HG03095 (cell line): ENCODE results near the gene GALNTL6.

Experiments
- ATAC-seq: cut with Tn5 transposase; IDR thresholded peaks from one replicate; pipeline ENCODE4 v1.9.1; 2021; ENCODE audit warnings: moderate library complexity; ENCODE audit not compliant: unreplicated experiment

GALNTL6 gene

DNA sequence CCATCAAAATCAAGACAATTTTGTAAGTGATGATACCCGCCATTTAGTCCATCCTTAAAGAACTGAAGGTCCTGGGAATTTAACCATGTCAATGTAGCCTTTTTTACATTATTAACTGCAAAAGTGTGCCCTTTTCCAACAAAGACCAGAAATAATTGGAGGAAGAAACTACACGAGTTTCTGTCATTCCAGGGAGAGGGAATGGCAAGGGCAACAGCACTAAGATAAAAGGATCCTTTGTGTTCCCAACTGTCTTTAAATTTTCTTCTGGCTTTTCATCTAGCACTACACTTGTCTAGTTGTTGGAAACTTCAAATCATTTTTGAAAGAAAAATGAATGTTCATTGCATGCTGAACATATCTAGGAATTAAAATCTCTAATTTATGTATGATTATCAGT is 286.2 kb downstream of the GALNTL6 start:
- ATAC-seq, result no peak

DNA sequence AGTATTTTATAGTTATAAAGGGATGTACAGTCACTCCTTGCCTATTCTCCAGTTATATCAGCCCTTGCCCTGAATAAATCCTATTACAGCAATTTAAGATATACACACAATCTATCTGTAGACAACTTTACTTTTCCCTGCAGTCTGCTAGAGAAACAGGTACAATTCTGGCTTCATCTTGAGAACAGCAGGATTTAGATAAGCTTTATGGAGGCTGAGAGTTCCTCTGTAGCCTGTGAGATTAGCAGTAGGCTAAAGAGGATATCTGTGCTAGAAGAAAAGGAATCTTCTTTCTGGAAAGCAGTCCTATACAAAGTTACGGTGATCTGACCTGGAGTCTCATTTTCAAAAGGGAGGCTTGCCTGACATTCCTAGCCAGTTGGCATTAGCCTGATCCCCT is 290.3 kb downstream of the GALNTL6 start:
- ATAC-seq, result no peak

- ATAC-seq, result no peak
Observed at GRCh38 chr4:172104539-172104938, 291.3 kb downstream of the GALNTL6 start.

DNA sequence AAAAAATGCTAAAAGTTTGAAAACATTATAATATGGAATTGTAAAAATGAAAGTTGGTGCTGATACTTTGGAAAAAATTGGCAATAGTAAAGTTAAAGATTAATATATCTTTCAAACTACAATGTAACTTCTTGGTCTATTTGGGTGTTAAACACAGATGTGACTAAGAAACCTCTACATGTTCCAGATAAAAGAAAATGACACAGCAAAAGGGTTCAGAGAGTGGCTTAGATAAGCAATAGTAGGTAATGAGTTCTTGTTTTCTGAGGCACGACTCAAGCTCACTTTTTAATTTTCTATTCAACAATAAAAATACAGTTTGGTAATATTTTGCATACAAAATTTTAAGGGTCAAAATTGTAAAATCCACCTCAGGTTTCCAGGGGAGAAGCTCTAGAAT is 292.7 kb downstream of the GALNTL6 start:
- no peak for ATAC-seq

- no peak for ATAC-seq
Observed at GRCh38 chr4:172109466-172109865, 296.3 kb downstream of the GALNTL6 start.

GRCh38 chr4:172124656-172125308 is 311.6 kb downstream of the GALNTL6 start:
- no peak for ATAC-seq

DNA sequence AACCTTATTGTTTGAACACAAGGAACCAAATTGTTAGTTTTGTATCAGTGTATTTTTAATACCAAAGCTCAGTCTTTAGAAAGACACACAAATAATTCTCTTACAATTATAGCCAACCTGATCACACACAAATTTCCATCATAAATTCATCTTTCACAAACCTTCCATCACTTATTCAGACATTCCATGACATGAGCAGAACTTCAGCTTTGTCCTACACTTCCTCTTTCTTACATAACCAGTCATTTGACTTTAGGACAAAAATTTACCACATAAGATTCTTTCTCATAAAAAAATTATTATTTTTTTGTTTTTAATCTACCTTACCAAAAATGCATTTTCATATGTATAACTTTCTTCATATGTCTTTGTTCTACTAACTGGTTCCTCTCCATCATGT is 312.2 kb downstream of the GALNTL6 start:
- no peak for ATAC-seq

GRCh38 chr4:172127168-172127567 is 314.0 kb downstream of the GALNTL6 start:
- no peak for ATAC-seq

DNA sequence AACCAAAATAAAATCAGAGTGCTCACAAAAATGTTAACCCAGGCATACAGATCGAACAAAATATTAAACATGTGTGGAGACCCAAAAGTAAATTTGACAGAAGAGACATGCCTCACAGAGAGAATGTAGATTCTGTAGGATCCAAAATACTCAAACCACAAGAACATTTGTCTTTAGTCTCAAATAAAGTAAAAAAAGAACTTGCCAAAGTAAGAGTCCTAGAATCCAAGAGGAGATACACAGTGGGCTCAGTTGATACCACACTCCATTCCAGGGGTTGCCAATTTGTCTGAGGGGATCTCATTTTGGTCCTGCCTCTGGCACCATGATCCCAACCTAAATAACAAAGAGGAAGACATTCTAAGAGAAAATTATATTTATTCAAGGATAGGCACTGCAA is 316.4 kb downstream of the GALNTL6 start:
- no peak for ATAC-seq

DNA sequence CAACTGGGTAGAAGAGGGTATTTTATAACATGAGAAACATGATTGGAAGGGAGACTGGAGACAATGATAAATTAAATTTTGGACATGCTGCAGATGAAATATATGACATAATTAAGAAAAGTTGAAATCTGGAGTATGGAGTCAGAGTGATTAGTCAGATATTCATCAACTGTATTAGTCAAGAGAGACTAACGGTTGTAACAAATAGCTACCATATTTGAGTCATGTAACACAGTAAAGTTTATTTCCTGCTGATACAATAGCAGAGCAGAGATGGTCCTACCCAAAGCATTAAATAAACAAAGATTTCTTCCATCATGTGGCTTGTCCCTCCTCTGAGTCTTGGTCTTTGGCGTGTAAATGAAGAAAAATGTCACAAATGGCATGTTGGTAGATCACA is 321.3 kb downstream of the GALNTL6 start:
- no peak for ATAC-seq

DNA sequence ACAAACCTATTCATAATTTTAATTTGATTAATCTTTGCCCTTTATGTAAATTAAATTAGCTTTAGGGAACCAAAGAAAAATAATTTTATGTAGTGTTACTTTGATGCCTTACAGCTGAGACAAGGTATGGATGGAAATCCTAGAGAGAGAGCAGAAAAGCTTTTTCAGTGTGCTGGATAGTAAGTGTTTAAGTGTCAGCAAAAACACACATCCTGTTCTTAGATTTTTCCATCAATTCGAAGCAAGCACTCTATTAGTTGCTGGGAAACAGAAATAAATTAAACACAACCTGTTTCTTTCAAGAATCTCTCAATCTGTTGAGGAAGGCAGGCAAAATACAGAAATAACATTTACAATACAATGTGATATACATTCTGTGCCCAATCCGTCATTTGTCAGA is 327.8 kb downstream of the GALNTL6 start:
- no peak for ATAC-seq

DNA sequence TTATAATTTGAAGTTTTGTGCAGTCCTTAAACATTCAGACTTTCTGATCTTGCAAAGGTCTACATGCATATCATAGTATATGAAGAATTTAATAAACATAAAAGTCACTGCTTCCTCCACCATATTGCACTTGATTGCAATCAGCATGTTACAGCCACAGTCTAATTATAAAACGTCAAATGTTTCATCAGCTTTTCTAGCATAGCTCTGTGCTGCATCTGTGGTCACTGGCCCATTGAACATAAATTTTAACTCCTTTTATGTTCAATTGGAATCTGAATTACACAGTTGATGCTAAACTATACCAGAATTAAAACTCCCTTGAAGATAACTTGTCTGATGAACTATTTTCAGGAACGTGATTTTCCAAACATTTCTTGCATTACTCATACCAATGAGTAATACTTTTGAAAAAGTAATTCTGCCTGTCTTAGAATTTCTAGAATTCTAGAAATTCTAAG is 329.1 kb downstream of the GALNTL6 start:
- no peak for ATAC-seq

- no peak for ATAC-seq
Observed at GRCh38 chr4:172143605-172144314, 330.6 kb downstream of the GALNTL6 start.

GRCh38 chr4:172147687-172148086 is 334.5 kb downstream of the GALNTL6 start:
- ATAC-seq, result no peak

GRCh38 chr4:172149329-172149728 is 336.1 kb downstream of the GALNTL6 start:
- ATAC-seq, result no peak

GRCh38 chr4:172152284-172152683 is 339.1 kb downstream of the GALNTL6 start:
- ATAC-seq, result no peak

- no peak for ATAC-seq
Observed at GRCh38 chr4:172153719-172154118, 340.5 kb downstream of the GALNTL6 start.

GRCh38 chr4:172155838-172156345 is 342.7 kb downstream of the GALNTL6 start:
- ATAC-seq, result no peak

DNA sequence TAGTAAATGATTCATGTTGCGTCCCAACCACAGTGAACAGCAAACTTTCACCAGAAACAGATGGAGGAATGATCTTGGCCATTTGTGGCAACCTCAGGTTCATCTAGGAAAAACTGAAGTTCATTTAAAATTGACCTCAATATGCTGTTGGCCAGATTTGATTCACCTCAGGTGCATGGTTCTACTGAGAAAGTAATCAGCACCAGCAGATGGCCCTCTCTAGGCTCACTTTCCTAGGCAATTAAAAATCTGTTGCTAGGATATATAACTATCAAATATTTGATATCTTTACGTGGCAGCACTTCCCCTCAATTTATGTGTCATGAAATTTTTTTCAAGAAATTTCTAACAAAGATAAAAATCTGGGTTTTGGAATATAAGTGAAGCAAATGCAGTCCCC is 344.7 kb downstream of the GALNTL6 start:
- no peak for ATAC-seq

GRCh38 chr4:172163215-172163614 is 350.0 kb downstream of the GALNTL6 start:
- ATAC-seq, result no peak

DNA sequence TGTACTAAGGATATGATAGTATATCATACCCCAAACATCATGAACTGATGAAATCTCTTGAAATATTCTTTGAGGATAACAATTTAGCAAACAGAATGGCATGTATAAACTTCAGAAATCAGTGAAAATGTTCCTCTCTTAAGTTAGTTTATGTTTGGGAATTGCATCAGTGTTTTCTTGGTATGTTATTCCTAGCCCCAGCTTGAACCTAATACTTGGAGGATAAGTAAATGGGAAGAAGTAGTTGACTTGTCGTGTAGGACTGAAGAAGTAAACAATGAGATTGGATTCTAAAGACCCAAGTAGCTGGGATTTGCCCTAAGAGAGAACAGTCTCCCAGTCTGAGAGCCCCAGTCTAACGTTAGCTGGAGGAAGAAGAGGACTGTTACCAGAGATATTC is 355.7 kb downstream of the GALNTL6 start:
- ATAC-seq, result no peak

- ATAC-seq, result no peak
Observed at GRCh38 chr4:172169871-172170270, 356.7 kb downstream of the GALNTL6 start.
